Astrocyte (in vitro differentiated cells and primary cell): ENCODE measurements around the gene ABCB1. TPM values are rescaled to one million over a fixed set of nuclear protein-coding genes. Genes with fewer than 3 reads are reported as not detected.

ENCODE experiments used
- DNase-seq: peaks from one replicate; pipeline ENCODE4 v3.0.0-alpha.2; 2010; ENCODE audit warnings: low read depth
- FAIRE-seq: peaks from 2 replicates; lab custom pipeline; 2011; peaks lifted over from hg19 to GRCh38; lab: Jason Lieb, UNC
- H2AFZ ChIP-seq: 2 replicates; pipeline ENCODE4 v1.6.0; 2012; ENCODE audit warnings: low read depth, low read length, inconsistent platforms
- H3K27ac ChIP-seq: 2 replicates; pipeline ENCODE4 v1.5.1; 2011; ENCODE audit warnings: low read depth, low read length, inconsistent platforms
- H3K27me3 ChIP-seq: 2 replicates; pipeline ENCODE4 v1.6.0; 2011; ENCODE audit warnings: low read length, inconsistent platforms; ENCODE audit not compliant: insufficient read depth
- H3K36me3 ChIP-seq: 2 replicates; pipeline ENCODE4 v1.5.1; 2011; ENCODE audit warnings: low read length, inconsistent platforms; ENCODE audit not compliant: insufficient read depth
- H3K4me1 ChIP-seq: 2 replicates; pipeline ENCODE4 v1.5.1; 2011; ENCODE audit warnings: low read length, inconsistent platforms; ENCODE audit not compliant: insufficient read depth
- H3K4me2 ChIP-seq: 2 replicates; pipeline ENCODE4 v1.6.0; 2012; ENCODE audit warnings: low read length, inconsistent platforms
- H3K4me3 ChIP-seq: 2 replicates; pipeline ENCODE4 v1.5.1; 2011; ENCODE audit warnings: low read depth, mild to moderate bottlenecking, low read length, inconsistent platforms; ENCODE audit not compliant: insufficient read depth
- H3K79me2 ChIP-seq: 2 replicates; pipeline ENCODE4 v1.6.0; 2012; ENCODE audit warnings: mild to moderate bottlenecking, low read length, inconsistent platforms; ENCODE audit not compliant: insufficient read depth
- H3K9ac ChIP-seq: 2 replicates; pipeline ENCODE4 v1.6.0; 2012; ENCODE audit warnings: mild to moderate bottlenecking, low read length, inconsistent platforms
- H3K9me3 ChIP-seq: 2 replicates; pipeline ENCODE4 v1.5.1; 2012; ENCODE audit warnings: low read depth, mild to moderate bottlenecking, low read length, inconsistent platforms; ENCODE audit not compliant: insufficient read depth
- H4K20me1 ChIP-seq: 2 replicates; pipeline ENCODE4 v1.6.0; 2012; ENCODE audit warnings: low read length, inconsistent platforms; ENCODE audit not compliant: insufficient read depth
- H3K27ac Mint-ChIP-seq: one replicate; pipeline ENCODE4 v1.8.0; 2021; ENCODE audit warnings: mild to moderate bottlenecking, mixed read lengths; ENCODE audit not compliant: unreplicated experiment
- H3K27me3 Mint-ChIP-seq: one replicate; pipeline ENCODE4 v1.8.0; 2021; ENCODE audit warnings: low read depth, mixed read lengths; ENCODE audit not compliant: unreplicated experiment
- H3K36me3 Mint-ChIP-seq: one replicate; pipeline ENCODE4 v1.8.0; 2021; ENCODE audit warnings: low read depth, mixed read lengths; ENCODE audit not compliant: unreplicated experiment
- H3K4me1 Mint-ChIP-seq: one replicate; pipeline ENCODE4 v1.8.0; 2021; ENCODE audit warnings: low read depth, mixed read lengths; ENCODE audit not compliant: unreplicated experiment
- H3K4me3 Mint-ChIP-seq: one replicate; pipeline ENCODE4 v1.8.0; 2021; ENCODE audit warnings: mild to moderate bottlenecking, moderate library complexity, mixed read lengths; ENCODE audit not compliant: unreplicated experiment
- H3K9me3 Mint-ChIP-seq: one replicate; pipeline ENCODE4 v1.8.0; 2021; ENCODE audit warnings: mild to moderate bottlenecking, mixed read lengths; ENCODE audit not compliant: unreplicated experiment
- CTCF ChIP-seq: IDR thresholded peaks from 2 replicates; pipeline ENCODE4 v1.5.1; 2011; ENCODE audit warnings: low read depth, mild to moderate bottlenecking, inconsistent platforms, low read length, moderate library complexity; ENCODE audit not compliant: insufficient read depth
- EZH2 ChIP-seq: IDR thresholded peaks from 2 replicates; pipeline ENCODE4 v1.6.1; 2012; ENCODE audit warnings: mild to moderate bottlenecking, low read length, inconsistent platforms; ENCODE audit not compliant: insufficient read depth
- total RNA-seq: library from RNA; stranded (reverse); gene quantifications from 2 replicates; pipeline ENCODE4 v1.2.1, GENCODE V29; 2021

Gene ABCB1
- total RNA-seq, 1 donor from 2014 or later = 0.79 TPM

GRCh38 chr7:87498893-87499292, 101.8 kb downstream of the ABCB1 start:
- no peaks in the 10 kb centered on the region for H3K36me3 Mint-ChIP-seq
- no peak overlapping the region for H3K4me3 ChIP-seq

GRCh38 chr7:87497482-87497881, 103.2 kb downstream of the ABCB1 start:
- Histone ChIP-seq H3K9ac (no peak overlapping the region), H4K20me1 (no peaks in the 10 kb centered on the region), H3K27ac (no peak overlapping the region), H2AFZ (no peak overlapping the region), H3K27me3 (no peaks in the 10 kb centered on the region), H3K79me2 (no peaks in the 10 kb centered on the region), H3K4me2 (no peak overlapping the region), H3K4me3 (no peak overlapping the region), H3K36me3 (no peaks in the 10 kb centered on the region), H3K4me1 (no peaks in the 10 kb centered on the region), H3K9me3 (no peaks in the 10 kb centered on the region)
- Mint-ChIP-seq H3K4me1 (no peaks in the 10 kb centered on the region), H3K27ac (no peak overlapping the region), H3K27me3 (peaks cover 7% of the 10 kb centered on the region), H3K4me3 (no peak overlapping the region), H3K9me3 (no peaks in the 10 kb centered on the region), H3K36me3 (no peaks in the 10 kb centered on the region)
- DNase-seq (no peak), FAIRE-seq (no peak)
- TF ChIP-seq CTCF = no peak
- TF ChIP-seq EZH2 = no peak

More at GRCh38 chr7:87498893-87499292, 101.8 kb downstream of the ABCB1 start:
- Histone ChIP-seq H2AFZ (no peak overlapping the region), H3K27ac (no peak overlapping the region), H3K4me2 (no peak overlapping the region), H3K4me1 (no peaks in the 10 kb centered on the region), H4K20me1 (no peaks in the 10 kb centered on the region), H3K9ac (no peak overlapping the region), H3K27me3 (no peaks in the 10 kb centered on the region), H3K36me3 (no peaks in the 10 kb centered on the region), H3K9me3 (no peaks in the 10 kb centered on the region), H3K79me2 (no peaks in the 10 kb centered on the region)
- no peak overlapping the region for H3K27ac Mint-ChIP-seq
- FAIRE-seq (no peak), DNase-seq (no peak)
- peaks cover 7% of the 10 kb centered on the region for H3K27me3 Mint-ChIP-seq
- TF ChIP-seq CTCF (no peak), EZH2 (no peak)
- no peak overlapping the region for H3K4me3 Mint-ChIP-seq
- H3K4me1 Mint-ChIP-seq = no peaks in the 10 kb centered on the region
- H3K9me3 Mint-ChIP-seq = no peaks in the 10 kb centered on the region

DNA sequence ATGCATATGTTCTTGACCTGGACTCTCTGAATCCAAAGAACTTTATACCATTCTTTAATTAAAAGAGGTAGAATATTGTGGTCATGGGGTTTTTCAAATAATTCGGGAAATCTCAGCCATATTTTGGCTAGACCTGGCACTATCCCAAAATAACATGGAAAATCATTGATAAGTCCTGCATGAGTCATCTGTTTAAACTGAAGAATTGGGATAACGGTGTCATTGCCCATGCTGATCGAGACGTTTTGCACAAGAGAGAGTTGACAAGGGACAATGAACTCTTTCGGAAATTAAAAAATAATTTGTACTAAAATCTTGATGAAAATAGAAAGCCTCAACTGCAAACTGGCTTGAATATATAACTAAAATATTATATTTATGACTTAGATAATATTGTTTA, 105.3 kb downstream of the ABCB1 start:
- Histone ChIP-seq H3K79me2 (no peaks in the 10 kb centered on the region), H3K4me2 (no peak overlapping the region), H3K27ac (no peak overlapping the region), H3K4me1 (no peaks in the 10 kb centered on the region), H2AFZ (no peak overlapping the region), H4K20me1 (no peaks in the 10 kb centered on the region), H3K36me3 (no peaks in the 10 kb centered on the region), H3K27me3 (no peaks in the 10 kb centered on the region), H3K9me3 (no peaks in the 10 kb centered on the region), H3K4me3 (no peak overlapping the region), H3K9ac (no peak overlapping the region)
- no peak overlapping the region for H3K27ac Mint-ChIP-seq
- FAIRE-seq = no peak
- TF ChIP-seq EZH2 (no peak), CTCF (no peak)
- no peak overlapping the region for H3K4me3 Mint-ChIP-seq
- H3K9me3 Mint-ChIP-seq = no peaks in the 10 kb centered on the region
- peaks cover 7% of the 10 kb centered on the region for H3K27me3 Mint-ChIP-seq
- DNase-seq = no peak
- H3K4me1 Mint-ChIP-seq = no peaks in the 10 kb centered on the region
- H3K36me3 Mint-ChIP-seq = no peaks in the 10 kb centered on the region
